Ishikawa (cell line): ENCODE measurements around the gene EFNA1.

Source experiments
- CEBPB ChIP-seq: IDR thresholded peaks from 2 replicates; pipeline ENCODE4 v1.6.1; 2012
- EP300 ChIP-seq: IDR thresholded peaks from 2 replicates; pipeline ENCODE4 v1.6.1; 2012; ENCODE audit warnings: borderline replicate concordance
- REST ChIP-seq: IDR thresholded peaks from 2 replicates; pipeline ENCODE4 v1.6.1; 2012; ENCODE audit warnings: low read depth, mild to moderate bottlenecking
- TF ChIP-seq, protein P1 (sequence below): IDR thresholded peaks from 2 replicates; pipeline ENCODE4 v1.6.1; 2012

DNA sequence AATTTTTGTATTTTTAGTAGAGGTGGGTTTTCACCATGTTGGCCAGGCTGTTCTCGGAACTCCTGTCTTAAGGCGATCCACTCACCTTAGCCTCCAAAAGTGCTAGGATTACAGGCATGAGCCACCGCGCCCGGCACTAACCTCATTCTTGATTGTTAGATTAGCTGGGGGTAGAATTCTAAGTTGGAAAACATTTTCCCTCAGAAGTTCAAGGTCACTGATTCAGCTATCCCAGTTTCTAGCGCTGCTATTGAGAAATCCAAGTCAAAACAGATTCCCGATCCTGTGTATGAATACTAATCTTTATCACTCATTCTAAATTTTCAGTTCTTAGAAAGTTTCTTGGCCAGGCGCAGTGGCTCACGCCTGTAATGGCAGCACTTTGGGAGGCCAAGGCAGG lies 24.4 kb upstream of the EFNA1 start:
- TF ChIP-seq CEBPB, result no peak
- no peak for TF ChIP-seq REST
- no peak for TF ChIP-seq EP300
- TF ChIP-seq, protein P1, sequence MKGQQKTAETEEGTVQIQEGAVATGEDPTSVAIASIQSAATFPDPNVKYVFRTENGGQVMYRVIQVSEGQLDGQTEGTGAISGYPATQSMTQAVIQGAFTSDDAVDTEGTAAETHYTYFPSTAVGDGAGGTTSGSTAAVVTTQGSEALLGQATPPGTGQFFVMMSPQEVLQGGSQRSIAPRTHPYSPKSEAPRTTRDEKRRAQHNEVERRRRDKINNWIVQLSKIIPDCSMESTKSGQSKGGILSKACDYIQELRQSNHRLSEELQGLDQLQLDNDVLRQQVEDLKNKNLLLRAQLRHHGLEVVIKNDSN, result no peak
